ENCODE data around the gene OGFOD1. TPM values are rescaled to one million over a fixed set of nuclear protein-coding genes. Genes with fewer than 3 reads are reported as not detected.

Gene OGFOD1
- total and polyA plus RNA-seq, 9 of the 15 experiments (the other 6 are each of a cell fraction or from before 2014, with no cell fraction given) = 60.4 to 134 (median 85.8) TPM

DNA sequence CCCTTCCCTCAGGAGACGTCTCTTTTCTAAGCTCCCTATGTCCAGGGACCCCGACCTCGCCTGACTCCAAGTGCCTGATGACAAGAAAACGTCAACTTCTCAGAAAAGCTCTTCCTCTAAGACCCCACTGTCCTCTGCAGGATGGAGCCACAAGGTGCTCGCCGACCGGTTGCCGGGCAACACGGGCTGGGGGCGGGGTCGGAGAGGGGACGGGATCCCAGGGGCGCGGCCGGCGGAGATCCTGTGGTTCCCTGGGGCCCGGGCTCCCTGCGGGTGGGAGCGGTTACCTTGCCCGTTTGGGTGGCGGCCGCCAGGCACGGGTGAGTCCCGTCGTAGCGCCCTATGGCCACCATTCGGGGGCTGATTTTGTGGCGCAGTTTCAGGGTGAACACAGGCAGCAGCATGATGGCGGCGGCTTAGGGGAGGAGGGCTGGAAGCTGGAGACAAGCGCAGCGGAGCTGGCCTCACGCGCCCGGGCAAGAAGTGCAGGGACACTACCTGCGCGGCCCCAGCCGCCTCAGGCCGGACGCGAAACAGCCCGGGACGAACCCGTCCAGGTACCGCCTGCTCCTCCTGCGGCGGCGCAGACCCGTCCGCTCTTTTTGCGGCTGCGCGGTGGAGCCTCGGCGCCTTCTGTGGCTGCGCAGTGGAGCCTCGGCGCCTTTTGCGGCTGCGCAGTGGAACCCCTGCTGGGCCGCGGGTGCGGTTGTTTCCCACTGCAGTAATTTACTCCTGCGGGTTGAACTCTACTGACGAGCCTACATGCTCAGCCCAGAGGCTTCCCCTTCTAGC is 68.3 kb downstream of the OGFOD1 start, which contains the start of gene BBS2 (continued):
- TF ChIP-seq, protein P1, sequence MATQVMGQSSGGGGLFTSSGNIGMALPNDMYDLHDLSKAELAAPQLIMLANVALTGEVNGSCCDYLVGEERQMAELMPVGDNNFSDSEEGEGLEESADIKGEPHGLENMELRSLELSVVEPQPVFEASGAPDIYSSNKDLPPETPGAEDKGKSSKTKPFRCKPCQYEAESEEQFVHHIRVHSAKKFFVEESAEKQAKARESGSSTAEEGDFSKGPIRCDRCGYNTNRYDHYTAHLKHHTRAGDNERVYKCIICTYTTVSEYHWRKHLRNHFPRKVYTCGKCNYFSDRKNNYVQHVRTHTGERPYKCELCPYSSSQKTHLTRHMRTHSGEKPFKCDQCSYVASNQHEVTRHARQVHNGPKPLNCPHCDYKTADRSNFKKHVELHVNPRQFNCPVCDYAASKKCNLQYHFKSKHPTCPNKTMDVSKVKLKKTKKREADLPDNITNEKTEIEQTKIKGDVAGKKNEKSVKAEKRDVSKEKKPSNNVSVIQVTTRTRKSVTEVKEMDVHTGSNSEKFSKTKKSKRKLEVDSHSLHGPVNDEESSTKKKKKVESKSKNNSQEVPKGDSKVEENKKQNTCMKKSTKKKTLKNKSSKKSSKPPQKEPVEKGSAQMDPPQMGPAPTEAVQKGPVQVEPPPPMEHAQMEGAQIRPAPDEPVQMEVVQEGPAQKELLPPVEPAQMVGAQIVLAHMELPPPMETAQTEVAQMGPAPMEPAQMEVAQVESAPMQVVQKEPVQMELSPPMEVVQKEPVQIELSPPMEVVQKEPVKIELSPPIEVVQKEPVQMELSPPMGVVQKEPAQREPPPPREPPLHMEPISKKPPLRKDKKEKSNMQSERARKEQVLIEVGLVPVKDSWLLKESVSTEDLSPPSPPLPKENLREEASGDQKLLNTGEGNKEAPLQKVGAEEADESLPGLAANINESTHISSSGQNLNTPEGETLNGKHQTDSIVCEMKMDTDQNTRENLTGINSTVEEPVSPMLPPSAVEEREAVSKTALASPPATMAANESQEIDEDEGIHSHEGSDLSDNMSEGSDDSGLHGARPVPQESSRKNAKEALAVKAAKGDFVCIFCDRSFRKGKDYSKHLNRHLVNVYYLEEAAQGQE (IDR thresholded peaks at IDR 0.05; ENCODE audit: borderline replicate concordance) = peak; percentile 81
- TF ChIP-seq, protein P1 (CRISPR knock-in tag; IDR thresholded peaks at IDR 0.05; ENCODE audit: low read depth) = no peak; the same call in 1 of the 2 replicates
- no peak for TF ChIP-seq DIDO1 (tag; IDR thresholded peaks at IDR 0.05; ENCODE audit: low read depth)
- no peak for TF ChIP-seq ZKSCAN8 (CRISPR knock-in tag; IDR thresholded peaks at IDR 0.05)
- TF ChIP-seq, protein P2, sequence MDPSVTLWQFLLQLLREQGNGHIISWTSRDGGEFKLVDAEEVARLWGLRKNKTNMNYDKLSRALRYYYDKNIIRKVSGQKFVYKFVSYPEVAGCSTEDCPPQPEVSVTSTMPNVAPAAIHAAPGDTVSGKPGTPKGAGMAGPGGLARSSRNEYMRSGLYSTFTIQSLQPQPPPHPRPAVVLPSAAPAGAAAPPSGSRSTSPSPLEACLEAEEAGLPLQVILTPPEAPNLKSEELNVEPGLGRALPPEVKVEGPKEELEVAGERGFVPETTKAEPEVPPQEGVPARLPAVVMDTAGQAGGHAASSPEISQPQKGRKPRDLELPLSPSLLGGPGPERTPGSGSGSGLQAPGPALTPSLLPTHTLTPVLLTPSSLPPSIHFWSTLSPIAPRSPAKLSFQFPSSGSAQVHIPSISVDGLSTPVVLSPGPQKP (CRISPR knock-in tag; IDR thresholded peaks at IDR 0.05) = no peak
- TF ChIP-seq, protein P3, sequence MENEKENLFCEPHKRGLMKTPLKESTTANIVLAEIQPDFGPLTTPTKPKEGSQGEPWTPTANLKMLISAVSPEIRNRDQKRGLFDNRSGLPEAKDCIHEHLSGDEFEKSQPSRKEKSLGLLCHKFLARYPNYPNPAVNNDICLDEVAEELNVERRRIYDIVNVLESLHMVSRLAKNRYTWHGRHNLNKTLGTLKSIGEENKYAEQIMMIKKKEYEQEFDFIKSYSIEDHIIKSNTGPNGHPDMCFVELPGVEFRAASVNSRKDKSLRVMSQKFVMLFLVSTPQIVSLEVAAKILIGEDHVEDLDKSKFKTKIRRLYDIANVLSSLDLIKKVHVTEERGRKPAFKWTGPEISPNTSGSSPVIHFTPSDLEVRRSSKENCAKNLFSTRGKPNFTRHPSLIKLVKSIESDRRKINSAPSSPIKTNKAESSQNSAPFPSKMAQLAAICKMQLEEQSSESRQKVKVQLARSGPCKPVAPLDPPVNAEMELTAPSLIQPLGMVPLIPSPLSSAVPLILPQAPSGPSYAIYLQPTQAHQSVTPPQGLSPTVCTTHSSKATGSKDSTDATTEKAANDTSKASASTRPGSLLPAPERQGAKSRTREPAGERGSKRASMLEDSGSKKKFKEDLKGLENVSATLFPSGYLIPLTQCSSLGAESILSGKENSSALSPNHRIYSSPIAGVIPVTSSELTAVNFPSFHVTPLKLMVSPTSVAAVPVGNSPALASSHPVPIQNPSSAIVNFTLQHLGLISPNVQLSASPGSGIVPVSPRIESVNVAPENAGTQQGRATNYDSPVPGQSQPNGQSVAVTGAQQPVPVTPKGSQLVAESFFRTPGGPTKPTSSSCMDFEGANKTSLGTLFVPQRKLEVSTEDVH (IDR thresholded peaks at IDR 0.05; ENCODE audit: low read depth, partially characterized antibody) = no peak
- no peak for TF ChIP-seq EZH2 (IDR thresholded peaks at IDR 0.05; ENCODE audit: borderline replicate concordance, low read depth, low read length)
- no peak for TF ChIP-seq CBFA2T3 (IDR thresholded peaks at IDR 0.05)
- TF ChIP-seq, protein P4, sequence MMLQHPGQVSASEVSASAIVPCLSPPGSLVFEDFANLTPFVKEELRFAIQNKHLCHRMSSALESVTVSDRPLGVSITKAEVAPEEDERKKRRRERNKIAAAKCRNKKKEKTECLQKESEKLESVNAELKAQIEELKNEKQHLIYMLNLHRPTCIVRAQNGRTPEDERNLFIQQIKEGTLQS (IDR thresholded peaks at IDR 0.05) = no peak
- TF ChIP-seq, protein P4 (CRISPR knock-in tag; conservative IDR thresholded peaks at IDR 0.05) = no peak
- TF ChIP-seq ZNF77 (CRISPR knock-in tag; IDR thresholded peaks at IDR 0.05) = no peak
- TF ChIP-seq GTF2E2 (tag; IDR thresholded peaks at IDR 0.05) = no peak
- TF ChIP-seq ATF1 (CRISPR knock-in tag; IDR thresholded peaks at IDR 0.05) = no peak
- TF ChIP-seq ATF1 (tag; IDR thresholded peaks at IDR 0.05) = peak; percentile 30; the same call in 1 of the 2 replicates
- no peak for TF ChIP-seq MCM3 (IDR thresholded peaks at IDR 0.05)
- TF ChIP-seq KHSRP (IDR thresholded peaks at IDR 0.05) = no peak
- TF ChIP-seq LCOR (CRISPR knock-in tag; IDR thresholded peaks at IDR 0.05) = no peak
